WTC11 (cell line): ENCODE results near the gene SERPINB13. TPM values are rescaled to one million over a fixed set of nuclear protein-coding genes. Genes with fewer than 3 reads are reported as not detected.

Source experiments
- ATAC-seq: fragments of 200-7000 bp; cut with Tn5 transposase; 2 replicates; pipeline ENCODE4 v1.10.0; 2021; ENCODE audit warnings: mild to moderate bottlenecking, moderate library complexity
- CTCF ChIA-PET: fragments of 300-600 bp; sonication (Branson Sonifier 250); formaldehyde crosslinking; loops from one replicate; lab custom pipeline; 2021; ENCODE audit warnings: antibody characterized with exemption; lab: Charles Lee
- POLR2A ChIA-PET: fragments of 350-600 bp; sonication (Branson Sonifier 250); formaldehyde crosslinking; loops from one replicate; lab custom pipeline; 2021; ENCODE audit warnings: antibody characterized with exemption; lab: Charles Lee
- DNase-seq: peaks from one replicate; pipeline ENCODE4 v3.0.0; 2021; ENCODE audit warnings: low spot score
- H3K27ac Mint-ChIP-seq: 2 replicates; pipeline ENCODE4 v1.8.0; 2021; ENCODE audit warnings: mixed read lengths
- H3K27me3 Mint-ChIP-seq: 2 replicates; pipeline ENCODE4 v1.8.0; 2021; ENCODE audit warnings: low read depth, mild to moderate bottlenecking, moderate library complexity, mixed read lengths
- H3K36me3 Mint-ChIP-seq: 2 replicates; pipeline ENCODE4 v1.8.0; 2021; ENCODE audit warnings: mixed read lengths
- H3K4me1 Mint-ChIP-seq: 2 replicates; pipeline ENCODE4 v1.8.0; 2022; ENCODE audit warnings: mixed read lengths
- H3K4me3 Mint-ChIP-seq: 2 replicates; pipeline ENCODE4 v1.8.0; 2021; ENCODE audit warnings: mild to moderate bottlenecking, moderate library complexity, mixed read lengths
- H3K9me3 Mint-ChIP-seq: 2 replicates; pipeline ENCODE4 v1.8.0; 2021; ENCODE audit warnings: mixed read lengths
- ARID4B ChIP-seq: sonication (generic); formaldehyde crosslinking; IDR thresholded peaks from 2 replicates; pipeline ENCODE4 v1.8.0; 2023; ENCODE audit warnings: missing genetic modification reagents, mild to moderate bottlenecking, borderline replicate concordance
- ATF3 ChIP-seq: sonication (generic); formaldehyde crosslinking; conservative IDR thresholded peaks from 2 replicates; pipeline ENCODE4 v1.8.1; 2022; ENCODE audit warnings: mild to moderate bottlenecking, missing genetic modification reagents
- ATF6 ChIP-seq: sonication (generic); formaldehyde crosslinking; IDR thresholded peaks from 2 replicates; pipeline ENCODE4 v1.8.1; 2023; ENCODE audit warnings: mild to moderate bottlenecking, missing genetic modification reagents
- CREM ChIP-seq: sonication (generic); formaldehyde crosslinking; IDR thresholded peaks from 2 replicates; pipeline ENCODE4 v1.8.1; 2022; ENCODE audit warnings: mild to moderate bottlenecking, missing genetic modification reagents, moderate library complexity
- FOXK1 ChIP-seq: sonication (generic); formaldehyde crosslinking; IDR thresholded peaks from 2 replicates; pipeline ENCODE4 v1.8.0; 2022; ENCODE audit warnings: mild to moderate bottlenecking, moderate library complexity, missing genetic modification reagents
- HMGXB4 ChIP-seq: sonication (generic); formaldehyde crosslinking; IDR thresholded peaks from 2 replicates; pipeline ENCODE4 v1.8.1; 2023; ENCODE audit warnings: mild to moderate bottlenecking, moderate library complexity, missing genetic modification reagents
- NFATC4 ChIP-seq: fragments of 250-450 bp; sonication (Bioruptor Pico); IDR thresholded peaks from 2 replicates; pipeline ENCODE4 v1.9.0; 2021; ENCODE audit warnings: mild to moderate bottlenecking
- NR1H2 ChIP-seq: sonication (generic); formaldehyde crosslinking; IDR thresholded peaks from 2 replicates; pipeline ENCODE4 v1.9.0; 2021; ENCODE audit warnings: mild to moderate bottlenecking, moderate library complexity, missing genetic modification reagents
- NR2C2 ChIP-seq: sonication (generic); formaldehyde crosslinking; IDR thresholded peaks from 2 replicates; pipeline ENCODE4 v1.8.0; 2022; ENCODE audit warnings: mild to moderate bottlenecking, missing genetic modification reagents
- OVOL2 ChIP-seq: fragments of 250-450 bp; sonication (Bioruptor Pico); IDR thresholded peaks from 2 replicates; pipeline ENCODE4 v1.9.0; 2021; ENCODE audit warnings: mild to moderate bottlenecking, borderline replicate concordance
- RELA ChIP-seq: sonication (generic); formaldehyde crosslinking; IDR thresholded peaks from 2 replicates; pipeline ENCODE4 v1.8.1; 2022; ENCODE audit warnings: missing genetic modification reagents, mild to moderate bottlenecking, borderline replicate concordance
- STAT6 ChIP-seq: sonication (generic); formaldehyde crosslinking; conservative IDR thresholded peaks from 2 replicates; pipeline ENCODE4 v1.8.1; 2023; ENCODE audit warnings: mild to moderate bottlenecking, low read depth, missing genetic modification reagents, moderate library complexity
- ZNF138 ChIP-seq: sonication (generic); formaldehyde crosslinking; conservative IDR thresholded peaks from 2 replicates; pipeline ENCODE4 v1.8.1; 2022; ENCODE audit warnings: mild to moderate bottlenecking, moderate library complexity, missing genetic modification reagents
- ZNF219 ChIP-seq: sonication (generic); formaldehyde crosslinking; IDR thresholded peaks from 2 replicates; pipeline ENCODE4 v1.8.0; 2023; ENCODE audit warnings: missing genetic modification reagents, mild to moderate bottlenecking, borderline replicate concordance
- ZNF232 ChIP-seq: sonication (generic); formaldehyde crosslinking; IDR thresholded peaks from 2 replicates; pipeline ENCODE4 v1.8.0; 2022; ENCODE audit warnings: mild to moderate bottlenecking, missing genetic modification reagents
- ZNF423 ChIP-seq: fragments of 250-450 bp; sonication (Bioruptor Pico); IDR thresholded peaks from 2 replicates; pipeline ENCODE4 v2.1.2; 2022; ENCODE audit warnings: mild to moderate bottlenecking, moderate library complexity
- ZNF532 ChIP-seq: fragments of 250-450 bp; sonication (Bioruptor Pico); IDR thresholded peaks from 2 replicates; pipeline ENCODE4 v1.9.0; 2021; ENCODE audit warnings: mild to moderate bottlenecking, borderline replicate concordance
- ZNF671 ChIP-seq: fragments of 250-450 bp; sonication (Bioruptor Pico); IDR thresholded peaks from 2 replicates; pipeline ENCODE4 v1.8.0; 2021; ENCODE audit warnings: mild to moderate bottlenecking
- ZSCAN18 ChIP-seq: fragments of 250-450 bp; sonication (Bioruptor Pico); IDR thresholded peaks from 2 replicates; pipeline ENCODE4 v2.1.2; 2022; ENCODE audit warnings: mild to moderate bottlenecking, moderate library complexity
- total RNA-seq: library from RNA; stranded (reverse); gene quantifications from 3 replicates; pipeline ENCODE4 v1.2.3, GENCODE V29; 2021

SERPINB13 gene
- total RNA-seq, 1 experiment from 2014 or later = not detected

- TF ChIP-seq ATF6 (CRISPR knock-in tag) = no peak
- TF ChIP-seq STAT6 (CRISPR knock-in tag) = no peak
- no peak for TF ChIP-seq NFATC4 (CRISPR knock-in tag)
- TF ChIP-seq CREM = no peak
- no peak for TF ChIP-seq ZNF232 (CRISPR knock-in tag)
- TF ChIP-seq HMGXB4 (CRISPR knock-in tag) = no peak
- TF ChIP-seq ZNF671 (CRISPR knock-in tag) = no peak
- TF ChIP-seq ZNF532 = no peak
- no peak for TF ChIP-seq ZSCAN18 (CRISPR knock-in tag)
- TF ChIP-seq NR1H2 (CRISPR knock-in tag) = no peak
- TF ChIP-seq OVOL2 (CRISPR knock-in tag) = no peak
- no peak for TF ChIP-seq RELA (CRISPR knock-in tag)
- no peak for TF ChIP-seq NR2C2 (CRISPR knock-in tag)
Observed at GRCh38 chr18:63604791-63605567, 17.8 kb downstream of the SERPINB13 start (continued).

GRCh38 chr18:63606526-63606925, 19.4 kb downstream of the SERPINB13 start:
- H3K4me3 Mint-ChIP-seq = no peak overlapping the region
- H3K9me3 Mint-ChIP-seq = no peaks in the 10 kb centered on the region
- peaks cover 13% of the 10 kb centered on the region for H3K4me1 Mint-ChIP-seq
- DNase-seq = no peak
- ChIA-PET POLR2A (interaction anchor here (0.6 kb wide), 1 partner anchor 18 kb away, joined by 3 read pairs; no protein-coding TSS in a partner anchor), CTCF (no interaction called here)
- ATAC-seq = no peak
- H3K27me3 Mint-ChIP-seq = no peaks in the 10 kb centered on the region
- no peaks in the 10 kb centered on the region for H3K36me3 Mint-ChIP-seq
- H3K27ac Mint-ChIP-seq = no peak overlapping the region; the same call in 1 of the 2 replicates
- no peak for TF ChIP-seq FOXK1 (CRISPR knock-in tag)
- no peak for TF ChIP-seq ARID4B (CRISPR knock-in tag)
- no peak for TF ChIP-seq ZNF138 (CRISPR knock-in tag)
- no peak for TF ChIP-seq ATF3
- no peak for TF ChIP-seq ZNF219 (CRISPR knock-in tag)
- TF ChIP-seq ZNF423 (CRISPR knock-in tag) = no peak
